Endodermal cell (in vitro differentiated cells): ENCODE results near the gene UTP15. TPM values are rescaled to one million over a fixed set of nuclear protein-coding genes. Genes with fewer than 3 reads are reported as not detected.
A peak's percentile ranks its signal among the peaks of the same experiment; 100 is the strongest.

ENCODE experiments used
- DNase-seq: peaks from one replicate; pipeline ENCODE4 v3.0.0-alpha.2; 2017
- H3K27ac ChIP-seq: 2 replicates; pipeline ENCODE4 v1.5.1; 2013; ENCODE audit warnings: mild to moderate bottlenecking, low read depth, low read length, moderate library complexity
- H3K27me3 ChIP-seq: 2 replicates; pipeline ENCODE4 v1.6.1; 2013; ENCODE audit warnings: mild to moderate bottlenecking, low read length, moderate library complexity; ENCODE audit not compliant: insufficient read depth, control insufficient read depth, poor library complexity, severe bottlenecking
- H3K36me3 ChIP-seq: 2 replicates; pipeline ENCODE4 v1.7.0; 2013; ENCODE audit warnings: mild to moderate bottlenecking, low read length, moderate library complexity; ENCODE audit not compliant: control insufficient read depth, insufficient read depth
- H3K4me1 ChIP-seq: one replicate; pipeline ENCODE4 v1.7.0; 2013; ENCODE audit warnings: low read length; ENCODE audit not compliant: control insufficient read depth, insufficient read depth
- H3K4me3 ChIP-seq: 2 replicates; pipeline ENCODE4 v1.5.1; 2013; ENCODE audit warnings: mild to moderate bottlenecking, low read length, moderate library complexity
- H3K9ac ChIP-seq: 2 replicates; pipeline ENCODE4 v1.6.1; 2013; ENCODE audit warnings: mild to moderate bottlenecking, low read length, moderate library complexity; ENCODE audit not compliant: poor library complexity, severe bottlenecking; ENCODE audit errors: extremely low read depth
- H3K9me3 ChIP-seq: 2 replicates; pipeline ENCODE4 v1.6.1; 2013; ENCODE audit warnings: mild to moderate bottlenecking, low read length, moderate library complexity; ENCODE audit not compliant: control insufficient read depth
- H3K27ac Mint-ChIP-seq: 2 replicates; pipeline ENCODE4 v1.8.0; 2020; ENCODE audit warnings: mixed read lengths
- H3K27me3 Mint-ChIP-seq: 2 replicates; pipeline ENCODE4 v1.8.0; 2021; ENCODE audit warnings: mild to moderate bottlenecking, mixed read lengths; ENCODE audit not compliant: insufficient read depth
- H3K36me3 Mint-ChIP-seq: 2 replicates; pipeline ENCODE4 v1.8.0; 2020; ENCODE audit warnings: low read depth, mixed read lengths
- H3K4me1 Mint-ChIP-seq: 2 replicates; pipeline ENCODE4 v1.8.0; 2020; ENCODE audit warnings: mixed read lengths
- H3K4me3 Mint-ChIP-seq: 2 replicates; pipeline ENCODE4 v1.8.0; 2020; ENCODE audit warnings: mild to moderate bottlenecking, moderate library complexity, mixed read lengths
- H3K9me3 Mint-ChIP-seq: 2 replicates; pipeline ENCODE4 v1.8.0; 2020; ENCODE audit warnings: mild to moderate bottlenecking, mixed read lengths
- WGBS, 2 experiments: methylation state at CpG; one replicate each; pipeline versions ENCODE4 v1.1.5 to v1.1.7; 2013; ENCODE audit warnings: missing lambda C conversion rate in 2 of 2, mixed read lengths in 1 of 2; ENCODE audit not compliant: insufficient coverage in 1 of 2, insufficient read length in 1 of 2; 5-methylcytosine and 5-hydroxymethylcytosine counted together
- total RNA-seq, 2 donors: library from RNA; stranded (reverse); fragmentation: NEBNext Ultra II Directional in 1 of 2; extraction: Animal tissue kit (Norgen Biotek cat#: 25700) in 1 of 2; gene quantifications; 2 replicates in 1 of 2; 3 replicates in 1 of 2; pipeline ENCODE4 v1.2.1, GENCODE V29; 2021
- TF ChIP-seq, protein P1 (sequence below): fragments of 200-600 bp; sonication (generic); conservative IDR thresholded peaks from 2 replicates; pipeline ENCODE4 v1.5.0; 2021; ENCODE audit warnings: antibody characterized with exemption, mild to moderate bottlenecking

Gene UTP15
- total RNA-seq, 2 donors from 2014 or later = 24.7 to 28.3 TPM

DNA sequence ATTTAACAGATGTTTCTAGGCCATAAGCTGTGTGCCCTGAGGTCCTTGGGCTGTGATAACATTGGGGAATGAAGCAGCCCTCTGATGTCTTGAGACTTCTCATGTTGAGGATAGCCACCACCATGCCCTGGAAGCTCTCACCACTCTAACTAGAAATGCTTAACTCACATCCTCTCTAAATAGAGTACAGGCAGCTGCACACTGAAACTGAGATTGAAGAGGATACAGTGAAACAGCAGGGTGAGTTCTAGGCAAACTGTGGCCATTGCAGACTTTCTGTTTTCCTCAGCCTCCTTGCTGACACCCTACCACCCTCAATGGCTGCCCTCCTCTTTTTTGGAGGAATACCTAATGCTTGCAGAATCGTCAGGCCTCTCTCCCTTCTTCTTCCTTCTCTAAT, 22.4 kb downstream of the UTP15 start:
- H3K27ac Mint-ChIP-seq = no peak overlapping the region
- H3K4me3 Mint-ChIP-seq = no peak overlapping the region
- TF ChIP-seq, protein P1, sequence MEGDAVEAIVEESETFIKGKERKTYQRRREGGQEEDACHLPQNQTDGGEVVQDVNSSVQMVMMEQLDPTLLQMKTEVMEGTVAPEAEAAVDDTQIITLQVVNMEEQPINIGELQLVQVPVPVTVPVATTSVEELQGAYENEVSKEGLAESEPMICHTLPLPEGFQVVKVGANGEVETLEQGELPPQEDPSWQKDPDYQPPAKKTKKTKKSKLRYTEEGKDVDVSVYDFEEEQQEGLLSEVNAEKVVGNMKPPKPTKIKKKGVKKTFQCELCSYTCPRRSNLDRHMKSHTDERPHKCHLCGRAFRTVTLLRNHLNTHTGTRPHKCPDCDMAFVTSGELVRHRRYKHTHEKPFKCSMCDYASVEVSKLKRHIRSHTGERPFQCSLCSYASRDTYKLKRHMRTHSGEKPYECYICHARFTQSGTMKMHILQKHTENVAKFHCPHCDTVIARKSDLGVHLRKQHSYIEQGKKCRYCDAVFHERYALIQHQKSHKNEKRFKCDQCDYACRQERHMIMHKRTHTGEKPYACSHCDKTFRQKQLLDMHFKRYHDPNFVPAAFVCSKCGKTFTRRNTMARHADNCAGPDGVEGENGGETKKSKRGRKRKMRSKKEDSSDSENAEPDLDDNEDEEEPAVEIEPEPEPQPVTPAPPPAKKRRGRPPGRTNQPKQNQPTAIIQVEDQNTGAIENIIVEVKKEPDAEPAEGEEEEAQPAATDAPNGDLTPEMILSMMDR = no peak

GRCh38 chr5:73591102-73591695, 25.7 kb downstream of the UTP15 start:
- Histone ChIP-seq H3K9ac (no peak overlapping the region), H3K9me3 (no peaks in the 10 kb centered on the region), H3K27ac (no peak overlapping the region), H3K4me3 (no peak overlapping the region), H3K27me3 (no peaks in the 10 kb centered on the region), H3K4me1 (no peaks in the 10 kb centered on the region), H3K36me3 (no peaks in the 10 kb centered on the region)
- no peaks in the 10 kb centered on the region for H3K9me3 Mint-ChIP-seq
- H3K27ac Mint-ChIP-seq = no peak overlapping the region
- no peaks in the 10 kb centered on the region for H3K4me1 Mint-ChIP-seq
- no peak overlapping the region for H3K4me3 Mint-ChIP-seq
- WGBS, 2 experiments = 74 to 100% methylated on average over 1 to 4 of the region's 4 CpGs
- no peaks in the 10 kb centered on the region for H3K36me3 Mint-ChIP-seq
- peak; percentile 69 for DNase-seq
- H3K27me3 Mint-ChIP-seq = no peaks in the 10 kb centered on the region
- TF ChIP-seq, protein P1 = peak; percentile 90

More for the DNA sequence above, 22.4 kb downstream of the UTP15 start:
- no peaks in the 10 kb centered on the region for H3K4me1 ChIP-seq
- H3K4me1 Mint-ChIP-seq = no peaks in the 10 kb centered on the region
- WGBS, 2 experiments = 90% methylated on average over 1 of the region's 1 CpG; no CpG with 5 or more reads in 1 of the 2 experiments
- no peaks in the 10 kb centered on the region for H3K9me3 Mint-ChIP-seq
- no peaks in the 10 kb centered on the region for H3K36me3 ChIP-seq
- no peaks in the 10 kb centered on the region for H3K27me3 ChIP-seq
- no peaks in the 10 kb centered on the region for H3K27me3 Mint-ChIP-seq
- no peaks in the 10 kb centered on the region for H3K9me3 ChIP-seq
- no peak overlapping the region for H3K9ac ChIP-seq
- DNase-seq = no peak
- H3K4me3 ChIP-seq = no peak overlapping the region
- no peak overlapping the region for H3K27ac ChIP-seq
- H3K36me3 Mint-ChIP-seq = no peaks in the 10 kb centered on the region

- H3K27me3 Mint-ChIP-seq = no peaks in the 10 kb centered on the region
- WGBS, 2 experiments = 66 to 78% methylated on average over 2 to 4 of the region's 4 CpGs
- Histone ChIP-seq H3K9ac (no peak overlapping the region), H3K4me1 (no peaks in the 10 kb centered on the region), H3K27me3 (no peaks in the 10 kb centered on the region), H3K4me3 (no peak overlapping the region), H3K9me3 (no peaks in the 10 kb centered on the region), H3K36me3 (no peaks in the 10 kb centered on the region), H3K27ac (no peak overlapping the region)
- TF ChIP-seq, protein P1 = no peak
- H3K9me3 Mint-ChIP-seq = no peaks in the 10 kb centered on the region
- no peaks in the 10 kb centered on the region for H3K36me3 Mint-ChIP-seq
- H3K27ac Mint-ChIP-seq = no peak overlapping the region
- H3K4me1 Mint-ChIP-seq = no peaks in the 10 kb centered on the region
- no peak overlapping the region for H3K4me3 Mint-ChIP-seq
- no peak for DNase-seq
Measured at GRCh38 chr5:73591698-73592501, 26.4 kb downstream of the UTP15 start.
